GM18951 (cell line): ENCODE results near the gene MGAT4C.
"Not testable (repeated sequence)": the region's sequence is repeated elsewhere in the genome, so short reads cannot be mapped to it uniquely, and the experiment has no call there.

ENCODE experiments used
- POLR2A ChIP-seq: IDR thresholded peaks from 4 replicates; pipeline ENCODE4 v1.6.1; 2011; ENCODE audit warnings: mild to moderate bottlenecking; ENCODE audit not compliant: insufficient read length, insufficient read depth; ENCODE audit errors: extremely low read depth
- in situ Hi-C: fragments of 300-500 bp; cut with MboI; formaldehyde crosslinking; loops from one replicate; pipeline ENCODE4 v1.12.0; 2022; ENCODE audit warnings: low sequenced_read_pairs, mixed read lengths, inconsistent platforms; ENCODE audit not compliant: unreplicated experiment

The MGAT4C gene

GRCh38 chr12:86138770-86139169 is 117.4 kb downstream of the MGAT4C start:
- TF ChIP-seq POLR2A, result no peak
- in situ Hi-C loops, result no loop called here

- in situ Hi-C loops, result no loop called here
- no peak for TF ChIP-seq POLR2A
Observed at GRCh38 chr12:86137936-86138335, 118.3 kb downstream of the MGAT4C start.

GRCh38 chr12:86134561-86134960 is 121.6 kb downstream of the MGAT4C start:
- in situ Hi-C loops, result no loop called here

GRCh38 chr12:86126900-86127299 is 129.3 kb downstream of the MGAT4C start:
- in situ Hi-C loops, result not testable (repeated sequence)

More at GRCh38 chr12:86134561-86134960, 121.6 kb downstream of the MGAT4C start:
- no peak for TF ChIP-seq POLR2A

- in situ Hi-C loops, result no loop called here
- no peak for TF ChIP-seq POLR2A
Observed at GRCh38 chr12:86122846-86123468, 133.2 kb downstream of the MGAT4C start.

- no peak for TF ChIP-seq POLR2A
- in situ Hi-C loops, result no loop called here
Observed at GRCh38 chr12:86118161-86118560, 138.0 kb downstream of the MGAT4C start.

GRCh38 chr12:86117711-86118110 is 138.5 kb downstream of the MGAT4C start:
- in situ Hi-C loops, result no loop called here
- no peak for TF ChIP-seq POLR2A

GRCh38 chr12:86104087-86104486 is 152.1 kb downstream of the MGAT4C start:
- TF ChIP-seq POLR2A, result no peak
- in situ Hi-C loops, result no loop called here

GRCh38 chr12:86097161-86097560 is 159.0 kb downstream of the MGAT4C start:
- no peak for TF ChIP-seq POLR2A
- in situ Hi-C loops, result no loop called here

- no peak for TF ChIP-seq POLR2A
- in situ Hi-C loops, result no loop called here
Observed at GRCh38 chr12:86091681-86092080, 164.5 kb downstream of the MGAT4C start.

- in situ Hi-C loops, result no loop called here
Observed at GRCh38 chr12:86081843-86082242, 174.3 kb downstream of the MGAT4C start.

GRCh38 chr12:86059052-86059451 is 197.1 kb downstream of the MGAT4C start:
- in situ Hi-C loops, result not testable (repeated sequence)

More at GRCh38 chr12:86081843-86082242, 174.3 kb downstream of the MGAT4C start:
- TF ChIP-seq POLR2A, result no peak

- no peak for TF ChIP-seq POLR2A
- in situ Hi-C loops, result no loop called here
Observed at GRCh38 chr12:86057092-86057845, 198.9 kb downstream of the MGAT4C start.

GRCh38 chr12:86052921-86053320 is 203.3 kb downstream of the MGAT4C start:
- in situ Hi-C loops, result no loop called here
- TF ChIP-seq POLR2A, result no peak

GRCh38 chr12:86050010-86050409 is 206.2 kb downstream of the MGAT4C start:
- in situ Hi-C loops, result no loop called here
- TF ChIP-seq POLR2A, result no peak

GRCh38 chr12:86044396-86044795 is 211.8 kb downstream of the MGAT4C start:
- TF ChIP-seq POLR2A, result no peak
- in situ Hi-C loops, result no loop called here
